ENCODE results near the gene TENT4B.

The TENT4B gene

GRCh38 chr16:50266337-50267091, 113.4 kb downstream of the TENT4B start, which contains the start of gene ADCY7:
Gene ADCY7, plus strand, starts transcription at chr16:50266551. Its CDS starts 21,629 bp downstream, at chr16:50288180.
- H3K27ac ChIP-seq: peak within 1 kb of the TSS; percentile 33 to 58
- H3K4me3 ChIP-seq: peak within 1 kb of the TSS; percentile 39 to 40
- no peaks in the 10 kb centered on the region for H3K27me3 ChIP-seq
- no peaks in the 10 kb centered on the region for H3K36me3 ChIP-seq
- DNase-seq: peak; percentile 72 to 82
- intact Hi-C loops (cut with DNase I; ENCODE audit: low total_unique reads): no loop called here
- no peak for TF ChIP-seq CTCF (IDR thresholded peaks at IDR 0.05)
- H3K4me1 ChIP-seq: peaks cover 0 to 19% (median 14%) of the 10 kb centered on the region in 4 donors
- no peaks in the 10 kb centered on the region for H3K9me3 ChIP-seq

- peak overlapping the region in 1 of 2 donors; percentile 39 for H3K4me3 ChIP-seq
- DNase-seq: peak in 1 of 2 donors; percentile 53
- H3K27ac ChIP-seq: peak overlapping the region in 1 of 2 donors; percentile 58
- intact Hi-C loops (cut with DNase I; ENCODE audit: low total_unique reads): no loop called here
- H3K9me3 ChIP-seq: no peaks in the 10 kb centered on the region
- TF ChIP-seq CTCF (IDR thresholded peaks at IDR 0.05): no peak
- H3K36me3 ChIP-seq: no peaks in the 10 kb centered on the region
- H3K4me1 ChIP-seq: peaks cover 0 to 19% (median 14%) of the 10 kb centered on the region in 4 donors
- H3K27me3 ChIP-seq: no peaks in the 10 kb centered on the region
Measured at GRCh38 chr16:50267151-50267631, 114.1 kb downstream of the TENT4B start.

GRCh38 chr16:50267651-50268050, 114.5 kb downstream of the TENT4B start:
- Histone ChIP-seq H3K9me3 (no peaks in the 10 kb centered on the region), H3K36me3 (no peaks in the 10 kb centered on the region), H3K4me3 (no peak overlapping the region), H3K27ac (no peak overlapping the region), H3K27me3 (no peaks in the 10 kb centered on the region), H3K4me1 (peaks cover 0 to 19% (median 14%) of the 10 kb centered on the region in 4 donors)
- no peak for TF ChIP-seq CTCF (IDR thresholded peaks at IDR 0.05)
- DNase-seq: peak in 1 of 2 donors; percentile 56
- intact Hi-C loops (cut with DNase I; ENCODE audit: low total_unique reads): no loop called here

GRCh38 chr16:50268352-50268751, 115.2 kb downstream of the TENT4B start:
- TF ChIP-seq CTCF (IDR thresholded peaks at IDR 0.05): no peak
- DNase-seq: peak in 1 of 2 donors; percentile 31
- no peak overlapping the region for H3K27ac ChIP-seq
- H3K4me1 ChIP-seq: peaks cover 0 to 19% (median 14%) of the 10 kb centered on the region in 4 donors
- no peaks in the 10 kb centered on the region for H3K9me3 ChIP-seq
- no peaks in the 10 kb centered on the region for H3K27me3 ChIP-seq
- intact Hi-C loops (cut with DNase I; ENCODE audit: low total_unique reads): no loop called here
- no peak overlapping the region for H3K4me3 ChIP-seq
- no peaks in the 10 kb centered on the region for H3K36me3 ChIP-seq

- no peak overlapping the region for H3K27ac ChIP-seq
- intact Hi-C loops (cut with DNase I; ENCODE audit: low total_unique reads): no loop called here
- TF ChIP-seq CTCF (IDR thresholded peaks at IDR 0.05): no peak
- no peaks in the 10 kb centered on the region for H3K27me3 ChIP-seq
- peaks cover 0 to 19% (median 14%) of the 10 kb centered on the region in 4 donors for H3K4me1 ChIP-seq
- DNase-seq: peak in 1 of 2 donors; percentile 50
- H3K9me3 ChIP-seq: no peaks in the 10 kb centered on the region
- H3K4me3 ChIP-seq: no peak overlapping the region
- H3K36me3 ChIP-seq: no peaks in the 10 kb centered on the region
Measured at GRCh38 chr16:50269061-50269705, 116.1 kb downstream of the TENT4B start.
